Upper lobe of left lung (tissue), 4 donors: ENCODE measurements around the gene NCOA6.
"Not testable (repeated sequence)": the region's sequence is repeated elsewhere in the genome, so short reads cannot be mapped to it uniquely, and the experiment has no call there.

ENCODE experiments used
- EP300 ChIP-seq, 4 donors: sonication (generic); formaldehyde crosslinking; IDR thresholded peaks; one replicate each; pipeline ENCODE4 v1.5.1; 2017; ENCODE audit warnings: antibody characterized with exemption in 4 of 4, control low read depth in 2 of 4
- POLR2AphosphoS5 ChIP-seq, 2 donors: sonication (generic); formaldehyde crosslinking; IDR thresholded peaks; one replicate each; pipeline ENCODE4 v1.5.1; 2017; ENCODE audit warnings: antibody characterized with exemption in 2 of 2
- TF ChIP-seq, protein P1 (sequence below), 6 experiments: fragments of 450-650 bp in 4 of 6; fragments of 200-600 bp in 2 of 6; sonication (generic) in 2 of 6; IDR thresholded peaks; one replicate each; pipeline ENCODE4 v1.5.1; 2016 to 2019; ENCODE audit warnings: antibody characterized with exemption in 6 of 6

DNA sequence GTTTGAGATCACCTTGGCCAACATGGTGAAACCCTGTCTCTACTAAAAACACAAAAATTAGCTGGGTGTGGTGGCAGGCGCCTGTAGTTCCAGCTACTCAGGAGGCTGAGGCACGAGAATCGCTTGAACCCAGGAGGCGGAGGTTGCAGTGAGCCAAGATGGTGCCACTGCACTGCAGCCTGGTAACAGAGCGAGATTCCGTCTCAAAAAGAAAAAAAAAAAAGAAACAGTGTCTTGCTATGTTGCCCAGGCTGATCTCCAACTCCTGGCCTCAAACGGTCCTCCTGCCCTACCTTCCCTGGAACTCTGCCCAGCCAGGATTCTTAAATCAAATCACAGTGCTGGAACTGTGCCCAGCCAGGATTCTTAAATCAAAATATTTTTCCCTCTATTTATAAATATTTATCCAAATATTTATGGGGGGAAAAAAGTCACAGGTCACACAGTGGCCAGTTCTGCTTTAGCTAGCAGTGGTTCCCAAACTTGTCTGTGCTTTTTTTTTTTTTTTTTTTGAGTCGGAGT, 17.4 kb downstream of the NCOA6 start:
- TF ChIP-seq, protein P1, sequence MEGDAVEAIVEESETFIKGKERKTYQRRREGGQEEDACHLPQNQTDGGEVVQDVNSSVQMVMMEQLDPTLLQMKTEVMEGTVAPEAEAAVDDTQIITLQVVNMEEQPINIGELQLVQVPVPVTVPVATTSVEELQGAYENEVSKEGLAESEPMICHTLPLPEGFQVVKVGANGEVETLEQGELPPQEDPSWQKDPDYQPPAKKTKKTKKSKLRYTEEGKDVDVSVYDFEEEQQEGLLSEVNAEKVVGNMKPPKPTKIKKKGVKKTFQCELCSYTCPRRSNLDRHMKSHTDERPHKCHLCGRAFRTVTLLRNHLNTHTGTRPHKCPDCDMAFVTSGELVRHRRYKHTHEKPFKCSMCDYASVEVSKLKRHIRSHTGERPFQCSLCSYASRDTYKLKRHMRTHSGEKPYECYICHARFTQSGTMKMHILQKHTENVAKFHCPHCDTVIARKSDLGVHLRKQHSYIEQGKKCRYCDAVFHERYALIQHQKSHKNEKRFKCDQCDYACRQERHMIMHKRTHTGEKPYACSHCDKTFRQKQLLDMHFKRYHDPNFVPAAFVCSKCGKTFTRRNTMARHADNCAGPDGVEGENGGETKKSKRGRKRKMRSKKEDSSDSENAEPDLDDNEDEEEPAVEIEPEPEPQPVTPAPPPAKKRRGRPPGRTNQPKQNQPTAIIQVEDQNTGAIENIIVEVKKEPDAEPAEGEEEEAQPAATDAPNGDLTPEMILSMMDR (IDR thresholded peaks at IDR 0.05), result not testable (repeated sequence)
- not testable (repeated sequence) for TF ChIP-seq EP300, POLR2AphosphoS5 (IDR thresholded peaks at IDR 0.05)
